Aorta (tissue), 5 donors: Measurements from ENCODE around the gene MMP20. TPM values are rescaled to one million over a fixed set of nuclear protein-coding genes. Genes with fewer than 3 reads are reported as not detected.

Experiments
- ATAC-seq: fragments of 200-7000 bp; cut with Tn5 transposase; one replicate; pipeline ENCODE4 v1.9.1; 2022; ENCODE audit warnings: moderate library complexity; ENCODE audit not compliant: low FRiP score
- DNase-seq, 2 donors: peaks; one replicate each; pipeline ENCODE4 v3.0.0-alpha.2; 2020
- H3K27ac ChIP-seq, 2 donors: one replicate each; pipeline ENCODE4 v1.5.1; 2013; ENCODE audit warnings: low read length in 2 of 2, mild to moderate bottlenecking in 2 of 2, moderate library complexity in 2 of 2, control low read depth in 1 of 2, inconsistent platforms in 1 of 2, low read depth in 1 of 2
- H3K27me3 ChIP-seq, 2 donors: one replicate each; pipeline ENCODE4 v1.6.1; 2013; ENCODE audit warnings: control low read depth in 1 of 2, low read length in 1 of 2, mild to moderate bottlenecking in 1 of 2, moderate library complexity in 1 of 2; ENCODE audit not compliant: insufficient read depth in 2 of 2, control insufficient read depth in 1 of 2
- H3K36me3 ChIP-seq, 2 donors: one replicate each; pipeline ENCODE4 v1.6.1; 2013; ENCODE audit warnings: control low read depth in 1 of 2, low read length in 1 of 2, mild to moderate bottlenecking in 1 of 2; ENCODE audit not compliant: insufficient read depth in 2 of 2, control insufficient read depth in 1 of 2
- H3K4me1 ChIP-seq, 2 donors: one replicate each; pipeline ENCODE4 v1.6.1; 2013; ENCODE audit warnings: low read length in 2 of 2, control low read depth in 1 of 2, mild to moderate bottlenecking in 1 of 2, moderate library complexity in 1 of 2; ENCODE audit not compliant: insufficient read depth in 2 of 2, control insufficient read depth in 1 of 2
- H3K4me3 ChIP-seq, 2 donors: one replicate each; pipeline ENCODE4 v1.5.1; 2013; ENCODE audit warnings: low read length in 2 of 2, control low read depth in 1 of 2, mild to moderate bottlenecking in 1 of 2
- H3K9me3 ChIP-seq: one replicate; pipeline ENCODE4 v1.6.1; 2013; ENCODE audit warnings: mild to moderate bottlenecking, low read length; ENCODE audit not compliant: control insufficient read depth
- WGBS, 2 donors: extraction: QIAGEN DNeasy Blood & Tissue Kit; methylation state at CpG; one replicate each; pipeline ENCODE4 v1.1.7; 2013; 5-methylcytosine and 5-hydroxymethylcytosine counted together
- intact Hi-C, 2 donors: fragments of 100-400 bp; cut with DNase I; formaldehyde crosslinking; loops; one replicate each; pipeline versions ENCODE4 v1.14.2 to v1.15.0; 2022
- polyA plus RNA-seq, 2 donors: library from polyadenylated mRNA; stranded (reverse); fragments of 200-250 nt; gene quantifications; one replicate each; pipeline ENCODE4 v1.2.3, GENCODE V29; 2013
- total RNA-seq, 2 donors: library from RNA; stranded (reverse); fragmentation: NEBNext Ultra II Directional; extraction: Animal tissue kit (Norgen Biotek cat#: 25700); gene quantifications; one replicate each; pipeline ENCODE4 v1.2.1, GENCODE V29; 2021
- donor health status: healthy with polysubstance abuse.
- donor health status: Bipolar disorder and iron deficiency.
- donor health status: DM: no; HTN: no; CAD: no.
- donor health status: DM: no; HTN: no; CAD: no.
- donor health status: DM: yes; HTN: yes; CAD: no.

The MMP20 gene
- total and polyA plus RNA-seq, 4 donors = not detected

GRCh38 chr11:102546923-102547471, 78.1 kb downstream of the MMP20 start:
- DNase-seq = no peak
- intact Hi-C loops = no loop called here
- Histone ChIP-seq H3K27ac (no peak overlapping the region), H3K36me3 (no peaks in the 10 kb centered on the region), H3K4me1 (no peaks in the 10 kb centered on the region), H3K9me3 (no peaks in the 10 kb centered on the region), H3K27me3 (no peaks in the 10 kb centered on the region), H3K4me3 (no peak overlapping the region)
- WGBS, 2 donors = 78 to 84% methylated on average over 3 of the region's 3 CpGs
- no peak for ATAC-seq

- no peaks in the 10 kb centered on the region for H3K4me1 ChIP-seq
- H3K36me3 ChIP-seq = no peaks in the 10 kb centered on the region
- no peak for ATAC-seq
- 60 to 61% methylated on average over 4 of the region's 4 CpGs for WGBS, 2 donors
- DNase-seq = no peak
- no peak overlapping the region for H3K27ac ChIP-seq
- intact Hi-C loops = no loop called here
- H3K4me3 ChIP-seq = no peak overlapping the region
- H3K27me3 ChIP-seq = no peaks in the 10 kb centered on the region
- H3K9me3 ChIP-seq = no peaks in the 10 kb centered on the region
Measured at GRCh38 chr11:102546427-102546826, 78.7 kb downstream of the MMP20 start.

- Histone ChIP-seq H3K9me3 (no peaks in the 10 kb centered on the region), H3K27ac (no peak overlapping the region), H3K36me3 (no peaks in the 10 kb centered on the region), H3K4me1 (no peaks in the 10 kb centered on the region), H3K4me3 (no peak overlapping the region), H3K27me3 (no peaks in the 10 kb centered on the region)
- DNase-seq (no peak), ATAC-seq (no peak)
- WGBS, 2 donors = 75 to 90% methylated on average over 4 of the region's 4 CpGs
- intact Hi-C loops = no loop called here
Measured at GRCh38 chr11:102545701-102546100, 79.4 kb downstream of the MMP20 start.

DNA sequence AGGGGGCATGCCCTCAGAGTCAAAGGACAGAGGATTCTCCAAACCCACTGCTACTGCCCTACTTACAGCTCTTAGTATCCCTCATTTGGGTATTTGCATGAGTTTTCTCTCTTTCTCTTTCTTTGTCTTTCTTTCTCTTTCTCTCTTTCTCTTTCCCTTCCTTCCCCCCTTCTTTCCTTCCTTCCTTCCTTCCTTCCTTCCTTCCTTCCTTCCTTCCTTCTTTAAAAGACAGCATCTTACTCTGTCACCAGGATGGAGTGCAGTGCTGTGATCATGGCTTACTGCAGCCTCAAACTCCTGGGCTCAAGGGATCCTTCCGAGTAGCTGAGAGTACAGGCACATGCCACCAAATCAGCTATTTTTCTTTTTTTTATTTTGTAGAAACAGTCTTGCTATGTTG, 80.5 kb downstream of the MMP20 start:
- no peak overlapping the region for H3K4me3 ChIP-seq
- no peak overlapping the region for H3K27ac ChIP-seq
- no peaks in the 10 kb centered on the region for H3K4me1 ChIP-seq
- H3K36me3 ChIP-seq = no peaks in the 10 kb centered on the region
- 76 to 83% methylated on average over 1 of the region's 1 CpG for WGBS, 2 donors
- H3K27me3 ChIP-seq = no peaks in the 10 kb centered on the region
- H3K9me3 ChIP-seq = no peaks in the 10 kb centered on the region
- ATAC-seq (no peak), DNase-seq (no peak)
- intact Hi-C loops = no loop called here

DNA sequence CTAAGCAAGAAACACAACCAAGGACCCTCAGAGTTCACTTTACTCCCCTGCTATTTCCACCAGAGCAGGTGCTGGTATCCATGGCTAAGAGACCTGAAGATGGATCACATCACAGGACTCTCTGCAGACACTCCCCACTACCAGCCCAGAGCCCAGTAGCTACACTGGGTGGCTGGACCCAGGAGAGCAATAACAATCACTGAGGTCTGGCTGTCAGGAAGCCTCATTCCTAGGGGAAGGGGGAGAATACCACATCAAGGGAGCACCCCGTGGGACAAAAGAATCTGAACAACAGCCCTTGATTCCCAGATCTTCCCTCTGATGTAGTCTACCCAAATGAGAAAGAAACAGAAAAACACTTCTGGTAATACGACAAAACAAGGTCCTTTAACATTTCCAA, 85.6 kb downstream of the MMP20 start:
- 66 to 81% methylated on average over 2 of the region's 2 CpGs for WGBS, 2 donors
- Histone ChIP-seq H3K4me3 (no peak overlapping the region), H3K27ac (no peak overlapping the region), H3K9me3 (no peaks in the 10 kb centered on the region), H3K36me3 (no peaks in the 10 kb centered on the region), H3K4me1 (no peaks in the 10 kb centered on the region), H3K27me3 (no peaks in the 10 kb centered on the region)
- DNase-seq (no peak), ATAC-seq (no peak)
- intact Hi-C loops = no loop called here

GRCh38 chr11:102538932-102539331, 86.2 kb downstream of the MMP20 start:
- intact Hi-C loops = no loop called here

GRCh38 chr11:102534261-102534872, 90.8 kb downstream of the MMP20 start:
- DNase-seq (no peak), ATAC-seq (no peak)
- intact Hi-C loops = no loop called here
- Histone ChIP-seq H3K36me3 (no peaks in the 10 kb centered on the region), H3K27me3 (no peaks in the 10 kb centered on the region), H3K4me3 (no peak overlapping the region), H3K4me1 (no peaks in the 10 kb centered on the region), H3K9me3 (no peaks in the 10 kb centered on the region), H3K27ac (no peak overlapping the region)
- 67% methylated on average over 6 of the region's 6 CpGs for WGBS, 2 donors

More at GRCh38 chr11:102538932-102539331, 86.2 kb downstream of the MMP20 start:
- ATAC-seq (no peak), DNase-seq (no peak)
- WGBS, 2 donors = 86 to 88% methylated on average over 4 of the region's 4 CpGs
- Histone ChIP-seq H3K4me1 (no peaks in the 10 kb centered on the region), H3K9me3 (no peaks in the 10 kb centered on the region), H3K36me3 (no peaks in the 10 kb centered on the region), H3K27ac (no peak overlapping the region), H3K27me3 (no peaks in the 10 kb centered on the region), H3K4me3 (no peak overlapping the region)

GRCh38 chr11:102530558-102530957, 94.6 kb downstream of the MMP20 start, which contains the start of gene MMP7:
Gene MMP7 (minus strand): TSS chr11:102530747. CDS start chr11:102530700, 47 bp downstream.
- no peak within 1 kb of the TSS for H3K4me3 ChIP-seq
- no peak for ATAC-seq
- 19 to 25% methylated on average over 8 of the region's 8 CpGs for WGBS, 2 donors

DNA sequence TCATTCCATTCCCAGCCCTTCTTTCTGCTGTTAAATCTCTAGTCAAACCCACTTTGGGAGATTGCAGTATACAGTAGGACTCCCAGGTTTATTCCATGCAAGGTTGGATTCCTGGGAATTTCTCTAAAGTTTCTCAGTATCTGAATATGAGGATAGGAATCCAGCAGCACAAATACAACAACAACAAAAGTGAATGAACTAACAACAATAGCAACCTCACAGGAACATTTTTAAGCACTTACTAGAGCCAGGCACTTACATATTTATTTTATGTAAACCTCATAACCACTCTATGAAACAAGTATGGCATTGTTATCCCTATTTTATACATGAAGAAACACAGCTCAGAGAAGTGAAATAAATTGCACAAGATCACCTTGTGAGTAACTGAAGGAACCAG, 96.5 kb downstream of the MMP20 start:
- ATAC-seq (no peak), DNase-seq (no peak)
- no peaks in the 10 kb centered on the region for H3K27me3 ChIP-seq
- H3K4me1 ChIP-seq = no peaks in the 10 kb centered on the region
- no peak overlapping the region for H3K4me3 ChIP-seq
- H3K36me3 ChIP-seq = no peaks in the 10 kb centered on the region
- no peak overlapping the region for H3K27ac ChIP-seq
- intact Hi-C loops = no loop called here
- no peaks in the 10 kb centered on the region for H3K9me3 ChIP-seq

More at GRCh38 chr11:102530558-102530957, 94.6 kb downstream of the MMP20 start, which contains the start of gene MMP7:
- no peaks in the 10 kb centered on the region for H3K36me3 ChIP-seq
- H3K4me1 ChIP-seq = no peaks in the 10 kb centered on the region
- no peaks in the 10 kb centered on the region for H3K9me3 ChIP-seq
- no peak for DNase-seq
- intact Hi-C loops = loop anchor here in 1 of 2 donors (2.0 kb wide), 1 partner anchor 56 kb away; no protein-coding TSS in a partner anchor
- H3K27ac ChIP-seq = no peak within 1 kb of the TSS
- H3K27me3 ChIP-seq = no peaks in the 10 kb centered on the region
